ENCODE results near the gene MAOB. TPM values are rescaled to one million over a fixed set of nuclear protein-coding genes. Genes with fewer than 3 reads are reported as not detected.
"Not testable (repeated sequence)": the region's sequence is repeated elsewhere in the genome, so short reads cannot be mapped to it uniquely, and the experiment has no call there.

Gene MAOB
- total and polyA plus RNA-seq, 4 donors: 12.6 to 59.6 (median 39.8) TPM

- intact Hi-C loops (cut with DNase I): no loop called here
- no peaks in the 10 kb centered on the region for H3K27me3 ChIP-seq (ENCODE audit: control insufficient read depth in 1 of 2, insufficient read depth in 2 of 2, low read length in 1 of 2)
- 70 to 80% methylated on average over 3 of the region's 3 CpGs for WGBS, 2 donors
- ATAC-seq (ENCODE audit: low FRiP score): no peak
- no peak overlapping the region for H3K4me3 ChIP-seq (ENCODE audit: low read length in 2 of 2)
- no peaks in the 10 kb centered on the region for H3K9me3 ChIP-seq (ENCODE audit: control insufficient read depth, low read length)
- DNase-seq: no peak
- no peak overlapping the region for H3K27ac ChIP-seq (ENCODE audit: low read depth in 1 of 2, low read length in 2 of 2)
- H3K36me3 ChIP-seq (ENCODE audit: control insufficient read depth in 1 of 2, insufficient read depth in 2 of 2, low read length in 1 of 2): peaks cover 0 to 6% of the 10 kb centered on the region in 2 donors
- no peaks in the 10 kb centered on the region for H3K4me1 ChIP-seq (ENCODE audit: control insufficient read depth in 1 of 2, insufficient read depth in 2 of 2, low read length in 2 of 2)
Measured at GRCh38 chrX:43735957-43736356, 146.3 kb downstream of the MAOB start.

DNA sequence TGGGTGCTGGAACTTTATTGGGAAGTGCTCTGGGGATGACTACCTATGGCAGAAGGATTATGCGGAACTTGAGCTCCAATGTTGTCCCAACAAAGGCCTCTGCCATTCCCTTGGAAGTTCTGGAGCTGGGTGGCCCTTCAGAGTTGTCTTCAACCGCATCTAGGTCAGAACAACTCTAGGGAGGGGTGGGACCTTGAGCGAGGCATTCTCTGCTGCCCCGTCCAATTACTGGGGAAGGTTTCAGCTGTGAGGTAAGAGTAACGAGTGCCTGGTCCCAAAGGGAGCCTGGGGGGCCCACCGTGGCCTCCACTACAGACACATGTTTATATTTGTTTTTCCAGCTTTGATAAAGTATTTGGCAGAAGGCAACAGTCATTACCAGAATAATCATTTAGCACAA is 146.7 kb downstream of the MAOB start:
- H3K4me3 ChIP-seq (ENCODE audit: low read length in 2 of 2): no peak overlapping the region
- DNase-seq: no peak
- H3K27me3 ChIP-seq (ENCODE audit: control insufficient read depth in 1 of 2, insufficient read depth in 2 of 2, low read length in 1 of 2): no peaks in the 10 kb centered on the region
- H3K36me3 ChIP-seq (ENCODE audit: control insufficient read depth in 1 of 2, insufficient read depth in 2 of 2, low read length in 1 of 2): peaks cover 0 to 6% of the 10 kb centered on the region in 2 donors
- H3K4me1 ChIP-seq (ENCODE audit: control insufficient read depth in 1 of 2, insufficient read depth in 2 of 2, low read length in 2 of 2): no peaks in the 10 kb centered on the region
- intact Hi-C loops (cut with DNase I): no loop called here
- no peak for ATAC-seq (ENCODE audit: low FRiP score)
- no peak overlapping the region for H3K27ac ChIP-seq (ENCODE audit: low read depth in 1 of 2, low read length in 2 of 2)
- 46 to 76% methylated on average over 6 of the region's 6 CpGs for WGBS, 2 donors
- no peaks in the 10 kb centered on the region for H3K9me3 ChIP-seq (ENCODE audit: control insufficient read depth, low read length)

GRCh38 chrX:43734444-43734843 is 147.8 kb downstream of the MAOB start:
- WGBS, 2 donors: 79 to 94% methylated on average over 1 of the region's 1 CpG
- Histone ChIP-seq H3K4me3 (ENCODE audit: low read length in 2 of 2) (no peak overlapping the region), H3K9me3 (ENCODE audit: control insufficient read depth, low read length) (no peaks in the 10 kb centered on the region), H3K36me3 (ENCODE audit: control insufficient read depth in 1 of 2, insufficient read depth in 2 of 2, low read length in 1 of 2) (peaks cover 0 to 6% of the 10 kb centered on the region in 2 donors), H3K27me3 (ENCODE audit: control insufficient read depth in 1 of 2, insufficient read depth in 2 of 2, low read length in 1 of 2) (no peaks in the 10 kb centered on the region), H3K4me1 (ENCODE audit: control insufficient read depth in 1 of 2, insufficient read depth in 2 of 2, low read length in 2 of 2) (no peaks in the 10 kb centered on the region), H3K27ac (ENCODE audit: low read depth in 1 of 2, low read length in 2 of 2) (no peak overlapping the region)
- DNase-seq: no peak
- intact Hi-C loops (cut with DNase I): no loop called here
- ATAC-seq (ENCODE audit: low FRiP score): no peak

DNA sequence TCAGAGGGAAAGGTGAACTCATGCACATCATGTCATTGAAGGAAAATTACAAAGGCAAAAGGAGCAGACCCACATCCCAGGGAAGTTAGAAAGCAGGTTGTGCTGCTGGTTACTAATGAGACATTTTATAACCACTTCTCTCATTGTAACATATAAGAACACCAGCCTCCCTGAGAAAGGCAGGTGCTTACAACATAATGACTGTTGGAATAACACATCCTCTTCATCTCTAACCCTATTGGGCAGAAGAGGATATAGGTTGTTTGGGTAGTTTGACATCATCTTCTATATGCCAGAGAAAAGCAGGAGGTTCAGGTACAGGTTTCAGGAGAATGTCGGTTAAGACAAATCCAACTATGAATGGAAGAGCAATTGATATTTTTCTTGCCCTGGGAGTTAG is 148.6 kb downstream of the MAOB start:
- Histone ChIP-seq H3K4me1 (ENCODE audit: control insufficient read depth in 1 of 2, insufficient read depth in 2 of 2, low read length in 2 of 2) (no peaks in the 10 kb centered on the region), H3K27ac (ENCODE audit: low read depth in 1 of 2, low read length in 2 of 2) (no peak overlapping the region), H3K4me3 (ENCODE audit: low read length in 2 of 2) (no peak overlapping the region), H3K36me3 (ENCODE audit: control insufficient read depth in 1 of 2, insufficient read depth in 2 of 2, low read length in 1 of 2) (peaks cover 0 to 6% of the 10 kb centered on the region in 2 donors), H3K9me3 (ENCODE audit: control insufficient read depth, low read length) (no peaks in the 10 kb centered on the region), H3K27me3 (ENCODE audit: control insufficient read depth in 1 of 2, insufficient read depth in 2 of 2, low read length in 1 of 2) (no peaks in the 10 kb centered on the region)
- intact Hi-C loops (cut with DNase I): no loop called here
- DNase-seq (no peak), ATAC-seq (ENCODE audit: low FRiP score) (no peak)
- 93 to 96% methylated on average over 1 of the region's 1 CpG for WGBS, 2 donors

DNA sequence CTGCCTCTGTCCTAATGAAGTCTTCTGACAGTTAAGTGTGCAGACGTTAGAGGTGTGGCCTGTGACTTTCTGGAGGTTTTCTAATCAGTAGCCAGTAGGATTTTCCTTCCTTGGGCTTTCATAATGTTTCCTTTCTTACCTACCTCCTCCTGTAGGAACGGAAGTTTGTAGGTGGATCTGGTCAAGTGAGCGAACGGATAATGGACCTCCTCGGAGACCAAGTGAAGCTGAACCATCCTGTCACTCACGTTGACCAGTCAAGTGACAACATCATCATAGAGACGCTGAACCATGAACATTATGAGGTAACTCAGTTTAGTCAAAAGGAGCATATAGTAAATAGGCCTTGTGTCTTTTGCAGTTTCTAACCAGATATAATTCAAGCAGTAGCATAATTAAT is 151.2 kb downstream of the MAOB start:
- intact Hi-C loops (cut with DNase I): no loop called here
- H3K27me3 ChIP-seq (ENCODE audit: control insufficient read depth in 1 of 2, insufficient read depth in 2 of 2, low read length in 1 of 2): no peaks in the 10 kb centered on the region
- no peaks in the 10 kb centered on the region for H3K9me3 ChIP-seq (ENCODE audit: control insufficient read depth, low read length)
- WGBS, 2 donors: 78 to 92% methylated on average over 7 of the region's 7 CpGs
- H3K27ac ChIP-seq (ENCODE audit: low read depth in 1 of 2, low read length in 2 of 2): no peak overlapping the region
- peaks cover 0 to 6% of the 10 kb centered on the region in 2 donors for H3K36me3 ChIP-seq (ENCODE audit: control insufficient read depth in 1 of 2, insufficient read depth in 2 of 2, low read length in 1 of 2)
- no peaks in the 10 kb centered on the region for H3K4me1 ChIP-seq (ENCODE audit: control insufficient read depth in 1 of 2, insufficient read depth in 2 of 2, low read length in 2 of 2)
- DNase-seq: no peak
- ATAC-seq (ENCODE audit: low FRiP score): no peak
- no peak overlapping the region for H3K4me3 ChIP-seq (ENCODE audit: low read length in 2 of 2)

- DNase-seq (no peak), ATAC-seq (ENCODE audit: low FRiP score) (no peak)
- Histone ChIP-seq H3K4me3 (ENCODE audit: low read length in 2 of 2) (no peak overlapping the region), H3K27ac (ENCODE audit: low read depth in 1 of 2, low read length in 2 of 2) (no peak overlapping the region), H3K9me3 (ENCODE audit: control insufficient read depth, low read length) (no peaks in the 10 kb centered on the region), H3K36me3 (ENCODE audit: control insufficient read depth in 1 of 2, insufficient read depth in 2 of 2, low read length in 1 of 2) (peaks cover 0 to 6% of the 10 kb centered on the region in 2 donors), H3K27me3 (ENCODE audit: control insufficient read depth in 1 of 2, insufficient read depth in 2 of 2, low read length in 1 of 2) (no peaks in the 10 kb centered on the region), H3K4me1 (ENCODE audit: control insufficient read depth in 1 of 2, insufficient read depth in 2 of 2, low read length in 2 of 2) (no peaks in the 10 kb centered on the region)
- WGBS, 2 donors: 81 to 98% methylated on average over 1 of the region's 1 CpG
- intact Hi-C loops (cut with DNase I): no loop called here
Measured at GRCh38 chrX:43728966-43729365, 153.3 kb downstream of the MAOB start.

DNA sequence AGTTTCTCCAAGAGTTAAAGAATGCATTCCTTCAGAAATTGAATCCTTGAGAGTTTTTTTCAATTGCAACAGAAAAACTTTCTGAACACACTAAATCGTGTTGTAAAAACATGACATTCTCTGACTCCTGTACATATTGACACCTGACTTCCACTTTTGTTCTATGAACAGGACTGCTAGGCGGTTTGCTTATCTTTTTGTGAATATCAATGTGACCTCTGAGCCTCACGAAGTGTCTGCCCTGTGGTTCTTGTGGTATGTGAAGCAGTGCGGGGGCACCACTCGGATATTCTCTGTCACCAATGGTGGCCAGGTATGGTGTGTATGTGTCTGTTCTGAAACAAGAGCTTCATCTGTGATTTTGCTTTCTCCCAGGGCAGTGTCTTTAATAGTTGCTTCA is 154.2 kb downstream of the MAOB start:
- no peak overlapping the region for H3K27ac ChIP-seq (ENCODE audit: low read depth in 1 of 2, low read length in 2 of 2)
- ATAC-seq (ENCODE audit: low FRiP score): no peak
- no peak overlapping the region for H3K4me3 ChIP-seq (ENCODE audit: low read length in 2 of 2)
- H3K36me3 ChIP-seq (ENCODE audit: control insufficient read depth in 1 of 2, insufficient read depth in 2 of 2, low read length in 1 of 2): peaks cover 0 to 6% of the 10 kb centered on the region in 2 donors
- WGBS, 2 donors: 64 to 77% methylated on average over 5 of the region's 5 CpGs
- DNase-seq: no peak
- intact Hi-C loops (cut with DNase I): no loop called here
- H3K9me3 ChIP-seq (ENCODE audit: control insufficient read depth, low read length): no peaks in the 10 kb centered on the region
- no peaks in the 10 kb centered on the region for H3K27me3 ChIP-seq (ENCODE audit: control insufficient read depth in 1 of 2, insufficient read depth in 2 of 2, low read length in 1 of 2)
- H3K4me1 ChIP-seq (ENCODE audit: control insufficient read depth in 1 of 2, insufficient read depth in 2 of 2, low read length in 2 of 2): no peaks in the 10 kb centered on the region

DNA sequence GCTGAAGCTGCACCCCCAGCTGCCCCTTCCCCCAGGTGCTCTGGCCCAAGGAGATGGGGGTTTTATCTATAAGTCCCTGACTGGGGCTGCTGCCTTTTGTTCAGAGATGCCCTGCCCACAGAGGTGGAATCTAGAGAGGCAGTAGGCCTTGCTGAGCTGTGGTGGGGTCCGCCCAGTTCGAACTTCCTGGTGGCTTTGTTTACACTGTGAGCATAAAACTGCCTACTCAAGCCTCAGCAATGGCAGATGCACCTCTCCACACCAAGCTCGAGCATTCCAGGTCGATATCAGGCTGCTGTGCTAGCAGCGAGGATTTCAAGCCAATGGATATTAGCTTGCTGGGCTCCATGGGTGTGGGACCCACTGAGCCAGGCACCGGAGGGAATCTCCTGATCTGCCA is 155.0 kb downstream of the MAOB start:
- H3K4me1 ChIP-seq (ENCODE audit: control insufficient read depth in 1 of 2, insufficient read depth in 2 of 2, low read length in 2 of 2); H3K9me3 ChIP-seq (ENCODE audit: control insufficient read depth, low read length); DNase-seq; H3K36me3 ChIP-seq (ENCODE audit: control insufficient read depth in 1 of 2, insufficient read depth in 2 of 2, low read length in 1 of 2); H3K27me3 ChIP-seq (ENCODE audit: control insufficient read depth in 1 of 2, insufficient read depth in 2 of 2, low read length in 1 of 2); H3K4me3 ChIP-seq (ENCODE audit: low read length in 2 of 2); intact Hi-C loops (cut with DNase I); ATAC-seq (ENCODE audit: low FRiP score); H3K27ac ChIP-seq (ENCODE audit: low read depth in 1 of 2, low read length in 2 of 2): not testable (repeated sequence)
- WGBS, 2 donors: 73 to 88% methylated on average over 6 of the region's 6 CpGs

GRCh38 chrX:43725227-43725626 is 157.0 kb downstream of the MAOB start:
- H3K9me3 ChIP-seq (ENCODE audit: control insufficient read depth, low read length); H3K36me3 ChIP-seq (ENCODE audit: control insufficient read depth in 1 of 2, insufficient read depth in 2 of 2, low read length in 1 of 2); H3K4me1 ChIP-seq (ENCODE audit: control insufficient read depth in 1 of 2, insufficient read depth in 2 of 2, low read length in 2 of 2); H3K4me3 ChIP-seq (ENCODE audit: low read length in 2 of 2); ATAC-seq (ENCODE audit: low FRiP score); H3K27ac ChIP-seq (ENCODE audit: low read depth in 1 of 2, low read length in 2 of 2); DNase-seq; H3K27me3 ChIP-seq (ENCODE audit: control insufficient read depth in 1 of 2, insufficient read depth in 2 of 2, low read length in 1 of 2); intact Hi-C loops (cut with DNase I): not testable (repeated sequence)
- WGBS, 2 donors: 75 to 92% methylated on average over 5 of the region's 5 CpGs

Data from aorta (tissue), 5 donors.